CD4-positive, alpha-beta T cell (primary cell): ENCODE data around the gene PROB1. TPM values are rescaled to one million over a fixed set of nuclear protein-coding genes. Genes with fewer than 3 reads are reported as not detected.

Experiments used
- ATAC-seq: fragments of 200-7000 bp; cut with Tn5 transposase; one replicate; pipeline ENCODE4 v1.10.0; 2022; ENCODE audit warnings: mild to moderate bottlenecking; ENCODE audit not compliant: poor library complexity
- CTCF ChIA-PET: fragments of 350-600 bp; sonication (Branson Sonifier 250); formaldehyde crosslinking; loops from one replicate; lab custom pipeline; 2021; ENCODE audit warnings: antibody characterized with exemption, inconsistent platforms; lab: Charles Lee
- POLR2A ChIA-PET: fragments of 350-600 bp; sonication (Branson Sonifier 250); formaldehyde crosslinking; loops from one replicate; lab custom pipeline; 2021; ENCODE audit warnings: antibody characterized with exemption, inconsistent platforms; lab: Charles Lee
- DNase-seq, 14 experiments: peaks; one replicate each; pipeline ENCODE4 v3.0.0-alpha.2; 2013 to 2020; ENCODE audit warnings: mixed read lengths in 2 of 14
- H3K27ac ChIP-seq, 2 donors: one replicate each; pipeline versions ENCODE4 v1.5.1 to v1.7.0; 2013; ENCODE audit warnings: low read length in 2 of 2, low read depth in 1 of 2, mild to moderate bottlenecking in 1 of 2
- H3K27me3 ChIP-seq, 2 experiments: 1 replicate in 1 of 2; 2 replicates in 1 of 2; pipeline versions ENCODE4 v1.6.1 to v1.7.0; 2013; ENCODE audit warnings: low read length in 2 of 2, control low read depth in 1 of 2, mild to moderate bottlenecking in 1 of 2, moderate library complexity in 1 of 2; ENCODE audit not compliant: insufficient read depth in 2 of 2, control insufficient read depth in 1 of 2
- H3K36me3 ChIP-seq: one replicate; pipeline ENCODE4 v1.6.1; 2013; ENCODE audit warnings: low read length, control low read depth; ENCODE audit not compliant: insufficient read depth
- H3K4me1 ChIP-seq: one replicate; pipeline ENCODE4 v1.6.1; 2013; ENCODE audit warnings: low read length, control low read depth; ENCODE audit not compliant: insufficient read depth
- H3K4me3 ChIP-seq: one replicate; pipeline ENCODE4 v1.5.1; 2013; ENCODE audit warnings: mild to moderate bottlenecking, low read length, moderate library complexity
- H3K9me3 ChIP-seq, 2 experiments: 1 replicate in 1 of 2; 2 replicates in 1 of 2; pipeline versions ENCODE4 v1.6.1 to v1.7.0; 2013; ENCODE audit warnings: low read length in 2 of 2, mild to moderate bottlenecking in 2 of 2, control low read depth in 1 of 2, moderate library complexity in 1 of 2; ENCODE audit not compliant: control insufficient read depth in 1 of 2, insufficient read depth in 1 of 2
- H3K27ac Mint-ChIP-seq: one replicate; pipeline ENCODE4 v1.8.0; 2020; ENCODE audit warnings: mixed read lengths
- H3K27me3 Mint-ChIP-seq: one replicate; pipeline ENCODE4 v1.8.0; 2021; ENCODE audit warnings: mixed read lengths
- H3K36me3 Mint-ChIP-seq: one replicate; pipeline ENCODE4 v1.8.0; 2021; ENCODE audit warnings: low read depth, mixed read lengths
- H3K4me1 Mint-ChIP-seq: one replicate; pipeline ENCODE4 v1.8.0; 2021; ENCODE audit warnings: low read depth, mixed read lengths
- H3K4me3 Mint-ChIP-seq: one replicate; pipeline ENCODE4 v1.8.0; 2020; ENCODE audit warnings: mild to moderate bottlenecking, mixed read lengths
- H3K9me3 Mint-ChIP-seq: one replicate; pipeline ENCODE4 v1.8.0; 2020; ENCODE audit warnings: mixed read lengths
- CTCF ChIP-seq: fragments of 200-600 bp; IDR thresholded peaks from one replicate; pipeline ENCODE4 v1.8.0; 2022; ENCODE audit warnings: antibody characterized with exemption, mild to moderate bottlenecking
- intact Hi-C, 2 experiments: fragments of 100-400 bp; cut with DNase I in 1 of 2; cut with micrococcal nuclease in 1 of 2; formaldehyde crosslinking; loops; one replicate each; pipeline versions ENCODE4 v1.15.1 to v1.9.0; 2023 to 2025; cut with DNase I, micrococcal nuclease
- total RNA-seq, 174 experiments: library from RNA in 2 of 174; stranded (reverse) in 2 of 174; gene quantifications; one replicate each; pipeline ENCODE4 v1.2.3 and lab custom pipeline; 2021 to 2026

Gene PROB1
- total RNA-seq, 2 experiments from 2014 or later, result 0.25 to 0.41 TPM

- CTCF ChIA-PET, result interaction anchor here (0.8 to 5.1 kb wide), 7 partner anchors 9 to 75 kb away, joined by 3 to 29 read pairs (median 4); partner anchors contain the start of gene STING1
- peaks cover 31% of the 10 kb centered on the region for H3K4me1 ChIP-seq
- H3K4me1 Mint-ChIP-seq, result peaks cover 51% of the 10 kb centered on the region
Observed at GRCh38 chr5:139439013-139439903, 44.4 kb upstream of the PROB1 start, which contains the start of gene DNAJC18. Gene DNAJC18, minus strand, starts transcription at chr5:139439525. Its CDS starts 80 bp downstream, at chr5:139439445.

GRCh38 chr5:139438707-139439012 lies 43.8 kb upstream of the PROB1 start:
- Histone ChIP-seq H3K4me1 (peaks cover 25% of the 10 kb centered on the region), H3K36me3 (no peaks in the 10 kb centered on the region), H3K27ac (peak overlapping the region in 1 of 2 donors; percentile 3), H3K27me3 (no peaks in the 10 kb centered on the region), H3K9me3 (no peaks in the 10 kb centered on the region), H3K4me3 (peak overlapping the region; percentile 89)
- peak overlapping the region; percentile 96 for H3K27ac Mint-ChIP-seq
- DNase-seq (no peak), ATAC-seq (no peak)
- H3K27me3 Mint-ChIP-seq, result no peaks in the 10 kb centered on the region
- ChIA-PET POLR2A (interaction anchor here (0.9 to 5.2 kb wide), 22 partner anchors 8 to 166 kb away, joined by 3 to 74 read pairs (median 8); partner anchors contain the start of genes MATR3, PAIP2, SMIM33 and SPATA24), CTCF (interaction anchor here (0.8 to 5.1 kb wide), 4 partner anchors 16 to 75 kb away, joined by 4 to 29 read pairs (median 10); partner anchors contain the start of gene STING1)
- H3K4me3 Mint-ChIP-seq, result peak overlapping the region; percentile 98
- no peak for TF ChIP-seq CTCF
- peaks cover 45% of the 10 kb centered on the region for H3K4me1 Mint-ChIP-seq
- intact Hi-C loops, result loop anchor here (1.0 to 5.0 kb wide), 5 partner anchors 20 to 123 kb away; partner anchors contain the start of genes SMIM33 (in 1 of the 2), SPATA24 (in 1 of the 2), STING1 (in 1 of the 2) and UBE2D2 (in 1 of the 2)
- H3K36me3 Mint-ChIP-seq, result peaks cover 19% of the 10 kb centered on the region
- no peaks in the 10 kb centered on the region for H3K9me3 Mint-ChIP-seq

More at GRCh38 chr5:139439013-139439903, 44.4 kb upstream of the PROB1 start, which contains the start of gene DNAJC18:
- peak; percentile 79 to 94 (median 88) for DNase-seq
- intact Hi-C loops, result loop anchor here (1.0 to 5.0 kb wide), 5 partner anchors 19 to 122 kb away; partner anchors contain the start of genes SMIM33 (in 1 of the 2), SPATA24 (in 1 of the 2), STING1 (in 1 of the 2) and UBE2D2 (in 1 of the 2)
- Histone ChIP-seq H3K36me3 (no peaks in the 10 kb centered on the region), H3K27ac (peak within 1 kb of the TSS; percentile 95 to 99), H3K4me3 (peak within 1 kb of the TSS; percentile 89), H3K27me3 (no peaks in the 10 kb centered on the region), H3K9me3 (no peaks in the 10 kb centered on the region)
- TF ChIP-seq CTCF, result no peak
- peaks cover 19% of the 10 kb centered on the region for H3K36me3 Mint-ChIP-seq
- H3K9me3 Mint-ChIP-seq, result no peaks in the 10 kb centered on the region
- peak; percentile 81 for ATAC-seq
- peak within 1 kb of the TSS; percentile 96 for H3K27ac Mint-ChIP-seq
- POLR2A ChIA-PET, result interaction anchor here (0.6 to 5.2 kb wide), 28 partner anchors 9 to 1226 kb away, joined by 3 to 74 read pairs (median 8); partner anchors contain the start of genes KDM3B, MATR3, PAIP2 and SMIM33
- H3K4me3 Mint-ChIP-seq, result peak within 1 kb of the TSS; percentile 98
- no peaks in the 10 kb centered on the region for H3K27me3 Mint-ChIP-seq

GRCh38 chr5:139435676-139436075 lies 40.8 kb upstream of the PROB1 start:
- TF ChIP-seq CTCF, result no peak
- intact Hi-C loops, result loop anchor here in 1 of 2 experiments (5.0 kb wide), 1 partner anchor 37 kb away; the partner anchor contains the start of gene SMIM33
- CTCF ChIA-PET, result interaction anchor here (1.0 to 5.1 kb wide), 2 partner anchors 13 to 45 kb away, joined by 3 to 29 read pairs; no protein-coding TSS in a partner anchor

More at GRCh38 chr5:139435676-139436075, 40.8 kb upstream of the PROB1 start:
- ATAC-seq (no peak), DNase-seq (no peak)
- Mint-ChIP-seq H3K9me3 (no peaks in the 10 kb centered on the region), H3K27me3 (no peaks in the 10 kb centered on the region), H3K4me3 (no peak overlapping the region), H3K36me3 (peaks cover 19% of the 10 kb centered on the region), H3K27ac (no peak overlapping the region), H3K4me1 (peaks cover 34% of the 10 kb centered on the region)
- POLR2A ChIA-PET, result interaction anchor here (0.6 to 5.2 kb wide), 4 partner anchors 31 to 62 kb away, joined by 3 to 74 read pairs (median 4); partner anchors contain the start of genes SPATA24 and STING1
- Histone ChIP-seq H3K9me3 (no peaks in the 10 kb centered on the region), H3K27ac (no peak overlapping the region), H3K36me3 (no peaks in the 10 kb centered on the region), H3K27me3 (no peaks in the 10 kb centered on the region), H3K4me3 (no peak overlapping the region), H3K4me1 (peaks cover 18% of the 10 kb centered on the region)
